Fibroblast of pulmonary artery (primary cell): Measurements from ENCODE around the gene EPC2.
A peak's percentile ranks its signal among the peaks of the same experiment; 100 is the strongest.

Source experiments
- DNase-seq: peaks from one replicate; pipeline ENCODE4 v3.0.0-alpha.2; 2010; ENCODE audit warnings: low read depth
- H3K4me3 ChIP-seq: replicated peaks from 2 replicates; pipeline ENCODE4 v1.5.1; 2011; ENCODE audit warnings: low read depth, mild to moderate bottlenecking, control low read depth, low read length, moderate library complexity
- CTCF ChIP-seq: IDR thresholded peaks from 2 replicates; pipeline ENCODE4 v1.5.1; 2011; ENCODE audit warnings: mild to moderate bottlenecking, control low read depth, low read length, inconsistent platforms; ENCODE audit errors: missing control alignments

The EPC2 gene

GRCh38 chr2:148802448-148803220 lies 158.1 kb downstream of the EPC2 start:
- H3K4me3 ChIP-seq, result no peak overlapping the region
- DNase-seq, result no peak
- TF ChIP-seq CTCF, result no peak

- DNase-seq, result no peak
- H3K4me3 ChIP-seq, result no peak overlapping the region
- no peak for TF ChIP-seq CTCF
Observed at GRCh38 chr2:148810081-148810480, 165.5 kb downstream of the EPC2 start.

- no peak overlapping the region for H3K4me3 ChIP-seq
- peak; percentile 89 for DNase-seq
- TF ChIP-seq CTCF, result no peak
Observed at GRCh38 chr2:148812306-148812705, 167.8 kb downstream of the EPC2 start.

GRCh38 chr2:148813603-148814065 lies 169.1 kb downstream of the EPC2 start:
- TF ChIP-seq CTCF, result no peak
- H3K4me3 ChIP-seq, result no peak overlapping the region
- DNase-seq, result no peak

GRCh38 chr2:148814143-148814859 lies 169.8 kb downstream of the EPC2 start:
- TF ChIP-seq CTCF, result no peak
- peak overlapping the region; percentile 7 for H3K4me3 ChIP-seq
- DNase-seq, result peak; percentile 67

GRCh38 chr2:148814860-148815419 lies 170.4 kb downstream of the EPC2 start:
- H3K4me3 ChIP-seq, result no peak overlapping the region
- no peak for TF ChIP-seq CTCF
- peak; percentile 39 for DNase-seq
